Neural cell (in vitro differentiated cells): ENCODE results near the gene VPS37B.

Experiments used
- EP300 ChIP-seq: fragments of 450-650 bp; conservative IDR thresholded peaks from 2 replicates; pipeline ENCODE4 v1.6.1; 2014; ENCODE audit warnings: antibody characterized with exemption, mild to moderate bottlenecking, moderate library complexity; ENCODE audit not compliant: poor library complexity, severe bottlenecking
- TAF1 ChIP-seq: IDR thresholded peaks from 2 replicates; pipeline ENCODE4 v1.6.1; 2012; ENCODE audit warnings: low read depth
- TF ChIP-seq, protein P1 (sequence below): fragments of 450-650 bp; IDR thresholded peaks from 2 replicates; pipeline ENCODE4 v1.5.1; 2014; ENCODE audit warnings: antibody characterized with exemption, mild to moderate bottlenecking, moderate library complexity; ENCODE audit not compliant: poor library complexity, severe bottlenecking

DNA sequence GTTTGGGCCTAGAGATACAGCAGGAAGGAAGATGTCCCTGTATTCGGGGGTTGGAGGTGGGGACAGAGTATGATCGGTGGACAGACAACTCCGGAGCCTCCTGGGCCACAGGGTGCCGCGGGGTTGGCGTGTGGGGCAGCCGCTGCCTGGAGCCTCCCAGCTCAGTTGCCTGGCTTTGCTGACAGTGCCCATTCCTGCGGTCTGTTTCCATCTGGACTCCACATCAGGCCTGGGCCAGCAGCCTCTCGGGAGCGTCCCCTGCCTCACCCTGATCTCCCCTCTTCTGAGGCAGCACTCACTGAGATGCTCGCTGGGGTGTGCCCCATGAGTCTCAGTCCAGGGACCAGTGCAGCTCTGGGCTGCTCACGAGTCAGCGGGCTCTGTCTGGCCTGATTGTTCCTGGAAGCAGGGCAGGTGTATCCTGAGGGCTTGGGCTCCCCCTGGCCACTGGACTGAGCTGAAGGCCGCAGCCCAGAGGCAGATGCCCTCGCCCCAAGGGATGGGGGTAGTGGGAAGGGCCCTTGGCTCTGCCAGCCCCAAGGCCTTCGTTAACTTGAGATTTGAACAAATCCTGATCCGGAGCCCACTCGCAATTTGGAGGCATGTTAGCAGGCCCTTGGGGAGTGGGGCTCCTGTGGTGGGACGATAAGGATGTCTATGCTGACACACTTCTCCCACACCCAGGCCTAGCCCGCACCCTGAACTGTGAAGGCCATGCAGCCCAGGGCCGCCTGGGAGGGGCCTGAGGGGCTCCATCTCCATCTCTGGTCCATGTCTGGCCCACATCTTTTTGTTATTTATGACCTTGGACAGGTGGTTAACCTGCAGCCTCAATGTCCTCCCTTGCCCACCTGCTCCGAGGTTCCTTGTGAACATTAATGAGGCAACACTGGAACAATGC lies 53.2 kb downstream of the VPS37B start:
- TF ChIP-seq, protein P1, sequence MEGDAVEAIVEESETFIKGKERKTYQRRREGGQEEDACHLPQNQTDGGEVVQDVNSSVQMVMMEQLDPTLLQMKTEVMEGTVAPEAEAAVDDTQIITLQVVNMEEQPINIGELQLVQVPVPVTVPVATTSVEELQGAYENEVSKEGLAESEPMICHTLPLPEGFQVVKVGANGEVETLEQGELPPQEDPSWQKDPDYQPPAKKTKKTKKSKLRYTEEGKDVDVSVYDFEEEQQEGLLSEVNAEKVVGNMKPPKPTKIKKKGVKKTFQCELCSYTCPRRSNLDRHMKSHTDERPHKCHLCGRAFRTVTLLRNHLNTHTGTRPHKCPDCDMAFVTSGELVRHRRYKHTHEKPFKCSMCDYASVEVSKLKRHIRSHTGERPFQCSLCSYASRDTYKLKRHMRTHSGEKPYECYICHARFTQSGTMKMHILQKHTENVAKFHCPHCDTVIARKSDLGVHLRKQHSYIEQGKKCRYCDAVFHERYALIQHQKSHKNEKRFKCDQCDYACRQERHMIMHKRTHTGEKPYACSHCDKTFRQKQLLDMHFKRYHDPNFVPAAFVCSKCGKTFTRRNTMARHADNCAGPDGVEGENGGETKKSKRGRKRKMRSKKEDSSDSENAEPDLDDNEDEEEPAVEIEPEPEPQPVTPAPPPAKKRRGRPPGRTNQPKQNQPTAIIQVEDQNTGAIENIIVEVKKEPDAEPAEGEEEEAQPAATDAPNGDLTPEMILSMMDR, result no peak
- no peak for TF ChIP-seq TAF1
- no peak for TF ChIP-seq EP300
